Measurements from ENCODE around the gene HSPA8.

HSPA8 gene

GRCh38 chr11:123047266-123047946 lies 14.5 kb downstream of the HSPA8 start:
- no peak for DNase-seq

GRCh38 chr11:123046473-123047259 lies 15.3 kb downstream of the HSPA8 start:
- peak in 1 of 14 donors; percentile 17 for DNase-seq

DNA sequence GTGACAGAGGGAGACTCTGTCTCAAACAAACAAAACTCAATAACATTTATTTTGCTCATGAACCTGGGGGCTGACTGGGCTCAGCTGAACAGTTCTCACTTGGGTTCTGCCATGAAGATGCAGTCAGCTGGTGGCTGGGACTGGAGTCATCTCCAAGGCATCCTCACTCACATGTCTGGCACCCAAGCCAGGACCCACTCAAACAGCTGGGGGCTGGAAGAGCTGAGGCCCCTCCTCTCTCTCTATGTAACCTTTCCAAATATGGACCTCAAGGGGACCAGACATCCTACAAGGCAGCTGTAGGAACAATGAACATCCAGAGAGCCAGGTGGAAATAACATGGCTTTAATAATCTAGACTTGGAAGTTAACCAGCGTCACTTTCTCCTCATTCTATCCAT lies 16.8 kb downstream of the HSPA8 start:
- DNase-seq, result no peak

DNA sequence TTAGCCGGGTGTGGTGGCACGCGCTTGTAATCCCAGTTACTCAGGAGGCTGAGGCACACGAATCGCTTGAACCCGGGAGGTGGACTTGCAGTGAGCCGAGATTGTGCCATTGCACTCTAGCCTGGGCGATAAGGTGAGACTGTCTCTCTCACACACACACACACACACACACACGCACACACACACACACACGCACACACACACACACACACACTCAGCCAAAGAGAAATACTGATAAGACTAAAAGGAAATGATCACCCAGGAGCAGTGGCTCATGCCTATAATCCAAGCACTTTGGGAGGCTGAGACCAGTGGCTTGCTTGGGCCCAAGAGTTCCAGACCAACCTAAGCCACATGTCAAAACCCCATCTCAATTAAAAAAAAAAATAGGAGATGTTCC lies 20.8 kb downstream of the HSPA8 start:
- DNase-seq, result no peak

GRCh38 chr11:123040111-123040432 lies 21.9 kb downstream of the HSPA8 start:
- no peak for DNase-seq

- DNase-seq, result no peak
These were observed 26.1 kb downstream of the HSPA8 start for GRCh38 chr11:123035831-123036230.

GRCh38 chr11:123034597-123034996 lies 27.3 kb downstream of the HSPA8 start:
- DNase-seq, result no peak

- no peak for DNase-seq
These were observed 28.0 kb downstream of the HSPA8 start for GRCh38 chr11:123033895-123034294.

GRCh38 chr11:123030517-123030916 lies 31.4 kb downstream of the HSPA8 start:
- DNase-seq, result no peak

DNA sequence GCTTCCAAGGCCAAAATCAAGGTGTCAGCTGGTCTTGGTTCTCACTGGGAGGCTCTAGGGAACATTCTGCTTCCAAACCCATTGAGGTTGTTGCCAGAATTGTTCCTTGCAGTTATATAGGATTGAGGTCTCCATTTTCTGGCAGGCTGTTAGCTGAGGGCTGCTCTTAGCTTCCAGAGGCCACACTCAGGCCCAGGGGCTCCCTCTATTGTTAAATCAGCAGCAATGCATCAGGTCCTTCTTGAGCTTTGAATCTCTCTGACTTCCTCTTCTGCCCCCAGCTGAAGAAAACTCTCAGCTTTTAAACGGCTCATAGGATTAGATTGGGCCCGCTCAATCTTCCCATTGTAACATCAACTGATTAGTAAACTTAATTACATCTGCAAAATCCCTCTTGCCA lies 41.0 kb downstream of the HSPA8 start:
- DNase-seq, result peak in 2 of 14 donors; percentile 2 to 3

GRCh38 chr11:123018702-123019101 lies 43.2 kb downstream of the HSPA8 start:
- DNase-seq, result no peak

- DNase-seq, result no peak
These were observed 50.4 kb downstream of the HSPA8 start for GRCh38 chr11:123011510-123011909.

Data from C1 segment of cervical spinal cord (tissue), 14 donors.